H9 (cell line): ENCODE results near the gene BCAS1. TPM values are rescaled to one million over a fixed set of nuclear protein-coding genes. Genes with fewer than 3 reads are reported as not detected.
A peak's percentile ranks its signal among the peaks of the same experiment; 100 is the strongest.

ENCODE experiments used
- DNase-seq: peaks from one replicate; pipeline ENCODE4 v3.0.0-alpha.2; 2017
- H2AFZ ChIP-seq: one replicate; pipeline ENCODE4 v1.6.1; 2013; ENCODE audit warnings: mild to moderate bottlenecking, low read length, control low read depth, moderate library complexity
- H2AK5ac ChIP-seq: 2 replicates; pipeline ENCODE4 v1.6.1; 2013; ENCODE audit warnings: low read length, control low read depth, mixed read lengths; ENCODE audit not compliant: insufficient read length
- H2BK120ac ChIP-seq: one replicate; pipeline ENCODE4 v1.6.1; 2013; ENCODE audit warnings: low read depth, mild to moderate bottlenecking, low read length, control low read depth, inconsistent platforms; ENCODE audit not compliant: poor library complexity, severe bottlenecking
- H2BK12ac ChIP-seq: 2 replicates; pipeline ENCODE4 v1.6.1; 2013; ENCODE audit warnings: low read length, control low read depth, mixed read lengths, low read depth; ENCODE audit not compliant: insufficient read length
- H2BK15ac ChIP-seq: 2 replicates; pipeline ENCODE4 v1.6.1; 2013; ENCODE audit warnings: low read depth, low read length, control low read depth
- H2BK20ac ChIP-seq: one replicate; pipeline ENCODE4 v1.6.1; 2013; ENCODE audit warnings: low read depth, mild to moderate bottlenecking, low read length, control low read depth, inconsistent platforms; ENCODE audit not compliant: poor library complexity, severe bottlenecking
- H2BK5ac ChIP-seq: 2 replicates; pipeline ENCODE4 v1.6.1; 2013; ENCODE audit warnings: low read length, control low read depth, mixed read lengths; ENCODE audit not compliant: insufficient read length
- H3K14ac ChIP-seq: 2 replicates; pipeline ENCODE4 v1.6.1; 2013; ENCODE audit warnings: low read length, control low read depth; ENCODE audit not compliant: insufficient read depth
- H3K18ac ChIP-seq: 2 replicates; pipeline ENCODE4 v1.6.1; 2013; ENCODE audit warnings: low read depth, mild to moderate bottlenecking, mixed read lengths, low read length, control low read depth; ENCODE audit not compliant: insufficient read length
- H3K23ac ChIP-seq: 2 replicates; pipeline ENCODE4 v1.6.1; 2013; ENCODE audit warnings: low read length, control low read depth, mixed read lengths, low read depth; ENCODE audit not compliant: insufficient read length
- H3K23me2 ChIP-seq: 2 replicates; pipeline ENCODE4 v1.6.1; 2013; ENCODE audit warnings: low read depth, mild to moderate bottlenecking, mixed read lengths, low read length, control low read depth; ENCODE audit not compliant: insufficient read length, poor library complexity, severe bottlenecking
- H3K27ac ChIP-seq: 2 replicates; pipeline ENCODE4 v1.5.1; 2013; ENCODE audit warnings: low read length, control low read depth, mixed read lengths, low read depth; ENCODE audit not compliant: insufficient read length
- H3K27me3 ChIP-seq: 2 replicates; pipeline ENCODE4 v1.6.1; 2013; ENCODE audit warnings: low read length, control low read depth, inconsistent platforms; ENCODE audit not compliant: insufficient read depth
- H3K4ac ChIP-seq: 2 replicates; pipeline ENCODE4 v1.6.1; 2013; ENCODE audit warnings: low read depth, mild to moderate bottlenecking, control low read depth, inconsistent platforms, low read length, moderate library complexity
- H3K4me1 ChIP-seq: 2 replicates; pipeline ENCODE4 v1.6.1; 2013; ENCODE audit warnings: low read length, control low read depth, inconsistent platforms; ENCODE audit not compliant: insufficient read depth
- H3K4me2 ChIP-seq: 2 replicates; pipeline ENCODE4 v1.6.1; 2013; ENCODE audit warnings: low read length, control low read depth, mixed read lengths; ENCODE audit not compliant: insufficient read length, insufficient read depth
- H3K56ac ChIP-seq: 2 replicates; pipeline ENCODE4 v1.6.1; 2013; ENCODE audit warnings: low read depth, mild to moderate bottlenecking, mixed read lengths, low read length, control low read depth; ENCODE audit not compliant: insufficient read length
- H3K79me1 ChIP-seq: 2 replicates; pipeline ENCODE4 v1.6.1; 2013; ENCODE audit warnings: low read depth, mild to moderate bottlenecking, moderate library complexity, low read length, control low read depth, inconsistent platforms; ENCODE audit not compliant: insufficient read depth, poor library complexity, severe bottlenecking
- H3K79me2 ChIP-seq: 2 replicates; pipeline ENCODE4 v1.6.1; 2013; ENCODE audit warnings: low read length, control low read depth, inconsistent platforms; ENCODE audit not compliant: insufficient read depth
- H3K9ac ChIP-seq: 2 replicates; pipeline ENCODE4 v1.6.1; 2013; ENCODE audit warnings: low read length, control low read depth, mixed read lengths; ENCODE audit not compliant: insufficient read length; ENCODE audit errors: extremely low read depth
- H3K9me3 ChIP-seq: one replicate; pipeline ENCODE4 v1.6.1; 2013; ENCODE audit warnings: low read depth, low read length, inconsistent platforms; ENCODE audit not compliant: control insufficient read depth
- H3T11ph ChIP-seq: one replicate; pipeline ENCODE4 v1.6.1; 2013; ENCODE audit warnings: mild to moderate bottlenecking, low read length, control low read depth, inconsistent platforms
- H4K20me1 ChIP-seq: one replicate; pipeline ENCODE4 v1.6.1; 2013; ENCODE audit not compliant: control insufficient read depth, insufficient read length, insufficient read depth
- H4K5ac ChIP-seq: 2 replicates; pipeline ENCODE4 v1.6.1; 2013; ENCODE audit warnings: low read depth, mild to moderate bottlenecking, mixed read lengths, low read length, control low read depth; ENCODE audit not compliant: insufficient read length
- H4K8ac ChIP-seq: replicated peaks from 2 replicates; pipeline ENCODE4 v1.6.1; 2013; ENCODE audit warnings: low read length, control low read depth, mixed read lengths, low read depth; ENCODE audit not compliant: insufficient read length
- H4K91ac ChIP-seq: 2 replicates; pipeline ENCODE4 v1.6.1; 2013; ENCODE audit warnings: low read depth, mild to moderate bottlenecking, moderate library complexity, mixed read lengths, low read length, control low read depth; ENCODE audit not compliant: insufficient read length
- H3K27ac Mint-ChIP-seq, 3 experiments: 2 replicates in 2 of 3; 3 replicates in 1 of 3; pipeline ENCODE4 v1.8.0; 2020 to 2021; ENCODE audit warnings: mixed read lengths in 3 of 3, mild to moderate bottlenecking in 1 of 3, moderate library complexity in 1 of 3
- H3K27me3 Mint-ChIP-seq: 2 replicates; pipeline ENCODE4 v1.8.0; 2021; ENCODE audit warnings: low read depth, mild to moderate bottlenecking, moderate library complexity, mixed read lengths
- H3K36me3 Mint-ChIP-seq, 3 experiments: 2 replicates in 2 of 3; 3 replicates in 1 of 3; pipeline ENCODE4 v1.8.0; 2020 to 2021; ENCODE audit warnings: low read depth in 3 of 3, mixed read lengths in 3 of 3; ENCODE audit not compliant: insufficient read depth in 1 of 3
- H3K4me1 Mint-ChIP-seq, 2 experiments: 2 replicates each; pipeline ENCODE4 v1.8.0; 2020; ENCODE audit warnings: mixed read lengths in 2 of 2
- H3K4me3 Mint-ChIP-seq, 2 experiments: 2 replicates in 1 of 2; 3 replicates in 1 of 2; pipeline ENCODE4 v1.8.0; 2020 to 2021; ENCODE audit warnings: mild to moderate bottlenecking in 2 of 2, mixed read lengths in 2 of 2, moderate library complexity in 1 of 2
- H3K9me3 Mint-ChIP-seq, 2 experiments: 2 replicates in 1 of 2; 3 replicates in 1 of 2; pipeline ENCODE4 v1.8.0; 2020; ENCODE audit warnings: mild to moderate bottlenecking in 2 of 2, mixed read lengths in 2 of 2, moderate library complexity in 1 of 2
- CTCF ChIP-seq: fragments of 200-600 bp; sonication (generic); conservative IDR thresholded peaks from 3 replicates; pipeline ENCODE4 v1.8.0; 2021; ENCODE audit warnings: antibody characterized with exemption, mild to moderate bottlenecking
- whole genome bisulfite sequencing: extraction: QIAGEN DNeasy Blood & Tissue Kit; methylation state at CpG from one replicate; pipeline ENCODE4 v1.1.7; 2013; ENCODE audit warnings: missing lambda C conversion rate, low lambda C conversion rate, mixed read lengths; ENCODE audit not compliant: insufficient read length; ENCODE audit errors: extremely low coverage; 5-methylcytosine and 5-hydroxymethylcytosine counted together
- total RNA-seq: library from RNA; stranded (reverse); gene quantifications from 2 replicates; pipeline ENCODE4 v1.2.1, GENCODE V29; 2021

Gene BCAS1
- total RNA-seq, 1 experiment from 2014 or later: 0.15 TPM

- H3T11ph ChIP-seq: no peak overlapping the region
- no peak overlapping the region for H2BK20ac ChIP-seq
- H3K56ac ChIP-seq: no peak overlapping the region
- H3K79me2 ChIP-seq: no peaks in the 10 kb centered on the region
- H4K8ac ChIP-seq: no peak overlapping the region
- H3K14ac ChIP-seq: no peak overlapping the region
- Mint-ChIP-seq H3K27ac (no peak overlapping the region), H3K9me3 (peaks cover 0 to 2% of the 10 kb centered on the region in 2 experiments; a peak in 1 of 5 replicates), H3K36me3 (peaks cover 0 to 5% (median 1%) of the 10 kb centered on the region in 3 experiments; a peak in 3 of 7 replicates), H3K27me3 (no peaks in the 10 kb centered on the region; the same call in 1 of the 2 replicates), H3K4me1 (peaks cover 3 to 5% of the 10 kb centered on the region in 2 experiments; a peak in 2 of 4 replicates), H3K4me3 (no peak overlapping the region)
- H3K23ac ChIP-seq: no peak overlapping the region
- DNase-seq: peak; percentile 81
- no peaks in the 10 kb centered on the region for H3K23me2 ChIP-seq
- no peak overlapping the region for H3K9ac ChIP-seq
- H2AK5ac ChIP-seq: no peak overlapping the region
- WGBS: no CpG with 5 or more reads among the region's 11 CpGs
- H3K4me1 ChIP-seq: no peaks in the 10 kb centered on the region; the same call in 1 of the 2 replicates
- H4K91ac ChIP-seq: no peak overlapping the region
- no peak overlapping the region for H2BK5ac ChIP-seq
- H4K20me1 ChIP-seq: no peaks in the 10 kb centered on the region
- no peaks in the 10 kb centered on the region for H3K9me3 ChIP-seq
- no peak overlapping the region for H4K5ac ChIP-seq
- no peaks in the 10 kb centered on the region for H3K79me1 ChIP-seq
- TF ChIP-seq CTCF: peak; percentile 98
- H3K27me3 ChIP-seq: no peaks in the 10 kb centered on the region
- no peak overlapping the region for H3K4ac ChIP-seq
- H2BK12ac ChIP-seq: no peak overlapping the region
- no peak overlapping the region for H2BK120ac ChIP-seq
- H2AFZ ChIP-seq: no peak overlapping the region
- no peak overlapping the region for H3K4me2 ChIP-seq
- no peak overlapping the region for H3K18ac ChIP-seq
- no peak overlapping the region for H2BK15ac ChIP-seq
- no peak overlapping the region for H3K27ac ChIP-seq
Measured at GRCh38 chr20:54103067-54103761, 32.8 kb upstream of the BCAS1 start.
